ENCODE data around the gene DALRD3.

- peak; percentile 74 for TF ChIP-seq POLR2A (IDR thresholded peaks at IDR 0.05; ENCODE audit: low read depth, low read length)
- peak; percentile 47; the same call in 1 of the 2 replicates for TF ChIP-seq POLR2AphosphoS5 (IDR thresholded peaks at IDR 0.05; ENCODE audit: low read depth, low read length)
- TF ChIP-seq TAF1 (IDR thresholded peaks at IDR 0.05; ENCODE audit: borderline replicate concordance, low read depth, low read length) = no peak
Measured at GRCh38 chr3:49022688-49023171, 4.3 kb upstream of the DALRD3 start.
